Esophagus (tissue), 2 donors: ENCODE results near the gene TRAK1. TPM values are rescaled to one million over a fixed set of nuclear protein-coding genes. Genes with fewer than 3 reads are reported as not detected.

Source experiments
- H3K27ac ChIP-seq, 2 donors: one replicate each; pipeline ENCODE4 v1.5.1; 2013; ENCODE audit warnings: low read depth in 2 of 2, mild to moderate bottlenecking in 2 of 2, inconsistent platforms in 1 of 2, low read length in 1 of 2, moderate library complexity in 1 of 2
- H3K27me3 ChIP-seq, 2 donors: one replicate each; pipeline ENCODE4 v1.6.1; 2013; ENCODE audit warnings: low read length in 2 of 2, control low read depth in 1 of 2, mild to moderate bottlenecking in 1 of 2; ENCODE audit not compliant: insufficient read depth in 2 of 2, control insufficient read depth in 1 of 2
- H3K36me3 ChIP-seq, 2 donors: one replicate each; pipeline ENCODE4 v1.6.1; 2013; ENCODE audit warnings: low read length in 1 of 2; ENCODE audit not compliant: control insufficient read depth in 2 of 2, insufficient read depth in 2 of 2
- H3K4me1 ChIP-seq, 2 donors: one replicate each; pipeline ENCODE4 v1.6.1; 2013; ENCODE audit warnings: low read length in 1 of 2; ENCODE audit not compliant: control insufficient read depth in 2 of 2, insufficient read depth in 2 of 2
- H3K4me3 ChIP-seq, 2 donors: one replicate each; pipeline ENCODE4 v1.5.1; 2013; ENCODE audit warnings: low read length in 2 of 2, mild to moderate bottlenecking in 2 of 2, low read depth in 1 of 2, moderate library complexity in 1 of 2
- H3K9me3 ChIP-seq, 2 donors: one replicate each; pipeline ENCODE4 v1.6.1; 2013; ENCODE audit warnings: mild to moderate bottlenecking in 2 of 2, low read depth in 1 of 2, low read length in 1 of 2, moderate library complexity in 1 of 2; ENCODE audit not compliant: control insufficient read depth in 2 of 2, insufficient read depth in 1 of 2
- WGBS, 2 donors: extraction: QIAGEN DNeasy Blood & Tissue Kit; methylation state at CpG; one replicate each; pipeline ENCODE4 v1.1.7; 2013; 5-methylcytosine and 5-hydroxymethylcytosine counted together
- polyA plus RNA-seq, 2 donors: library from polyadenylated mRNA; stranded (reverse); fragments of 200-250 nt; gene quantifications; one replicate each; pipeline ENCODE4 v1.2.3, GENCODE V29; 2013
- donor health status: healthy with polysubstance abuse.
- donor health status: Bipolar disorder and iron deficiency.

The TRAK1 gene
- polyA plus RNA-seq, 2 donors = 12.2 to 21.4 TPM

GRCh38 chr3:42169579-42170120 is 78.5 kb downstream of the TRAK1 start:
- whole genome bisulfite sequencing, 2 donors = 81 to 83% methylated on average over 7 of the region's 7 CpGs
- no peaks in the 10 kb centered on the region for H3K27me3 ChIP-seq
- no peak overlapping the region for H3K27ac ChIP-seq

GRCh38 chr3:42172047-42172654 is 81.0 kb downstream of the TRAK1 start:
- Histone ChIP-seq H3K4me3 (no peak overlapping the region), H3K36me3 (no peaks in the 10 kb centered on the region), H3K9me3 (no peaks in the 10 kb centered on the region), H3K4me1 (no peaks in the 10 kb centered on the region), H3K27me3 (no peaks in the 10 kb centered on the region), H3K27ac (no peak overlapping the region)
- WGBS, 2 donors = 85 to 89% methylated on average over 3 of the region's 3 CpGs

More at GRCh38 chr3:42169579-42170120, 78.5 kb downstream of the TRAK1 start:
- no peaks in the 10 kb centered on the region for H3K9me3 ChIP-seq
- no peaks in the 10 kb centered on the region for H3K36me3 ChIP-seq
- no peak overlapping the region for H3K4me3 ChIP-seq
- H3K4me1 ChIP-seq = peaks cover 7 to 10% of the 10 kb centered on the region in 2 donors

GRCh38 chr3:42173307-42173706 is 82.2 kb downstream of the TRAK1 start:
- Histone ChIP-seq H3K9me3 (no peaks in the 10 kb centered on the region), H3K4me3 (no peak overlapping the region), H3K4me1 (peaks cover 0 to 4% of the 10 kb centered on the region in 2 donors), H3K27me3 (no peaks in the 10 kb centered on the region), H3K36me3 (peaks cover 0 to 7% of the 10 kb centered on the region in 2 donors), H3K27ac (no peak overlapping the region)
- 70 to 72% methylated on average over 6 of the region's 6 CpGs for WGBS, 2 donors

GRCh38 chr3:42174679-42175385 is 83.7 kb downstream of the TRAK1 start:
- Histone ChIP-seq H3K4me1 (peaks cover 0 to 4% of the 10 kb centered on the region in 2 donors), H3K36me3 (peaks cover 0 to 7% of the 10 kb centered on the region in 2 donors), H3K27me3 (no peaks in the 10 kb centered on the region), H3K9me3 (no peaks in the 10 kb centered on the region), H3K27ac (no peak overlapping the region), H3K4me3 (no peak overlapping the region)
- 93% methylated on average over 10 of the region's 10 CpGs for WGBS, 2 donors

- 77 to 78% methylated on average over 9 of the region's 9 CpGs for WGBS, 2 donors
- no peak overlapping the region for H3K27ac ChIP-seq
These were observed 84.5 kb downstream of the TRAK1 start for GRCh38 chr3:42175386-42176240.

GRCh38 chr3:42176242-42177034 is 85.3 kb downstream of the TRAK1 start:
- no peak overlapping the region for H3K4me3 ChIP-seq
- H3K27me3 ChIP-seq = no peaks in the 10 kb centered on the region
- 72 to 80% methylated on average over 7 of the region's 7 CpGs for WGBS, 2 donors
- H3K4me1 ChIP-seq = peaks cover 0 to 4% of the 10 kb centered on the region in 2 donors
- H3K27ac ChIP-seq = no peak overlapping the region
- H3K9me3 ChIP-seq = no peaks in the 10 kb centered on the region
- H3K36me3 ChIP-seq = peaks cover 0 to 7% of the 10 kb centered on the region in 2 donors

More at GRCh38 chr3:42175386-42176240, 84.5 kb downstream of the TRAK1 start:
- Histone ChIP-seq H3K4me3 (no peak overlapping the region), H3K9me3 (no peaks in the 10 kb centered on the region), H3K36me3 (peaks cover 0 to 7% of the 10 kb centered on the region in 2 donors), H3K4me1 (peaks cover 0 to 4% of the 10 kb centered on the region in 2 donors), H3K27me3 (no peaks in the 10 kb centered on the region)

GRCh38 chr3:42177068-42177800 is 86.1 kb downstream of the TRAK1 start:
- no peaks in the 10 kb centered on the region for H3K9me3 ChIP-seq
- no peak overlapping the region for H3K27ac ChIP-seq
- 79 to 85% methylated on average over 6 of the region's 6 CpGs for WGBS, 2 donors
- no peak overlapping the region for H3K4me3 ChIP-seq
- H3K27me3 ChIP-seq = no peaks in the 10 kb centered on the region
- peaks cover 0 to 7% of the 10 kb centered on the region in 2 donors for H3K36me3 ChIP-seq
- peaks cover 0 to 4% of the 10 kb centered on the region in 2 donors for H3K4me1 ChIP-seq

GRCh38 chr3:42177801-42178150 is 86.6 kb downstream of the TRAK1 start:
- Histone ChIP-seq H3K36me3 (peaks cover 0 to 8% of the 10 kb centered on the region in 2 donors), H3K4me1 (peaks cover 0 to 6% of the 10 kb centered on the region in 2 donors), H3K9me3 (no peaks in the 10 kb centered on the region), H3K4me3 (no peak overlapping the region), H3K27ac (no peak overlapping the region), H3K27me3 (no peaks in the 10 kb centered on the region)
- WGBS, 2 donors = 94% methylated on average over 9 of the region's 9 CpGs
